ENCODE results near the gene PDE4A.

GRCh38 chr19:10518444-10519361 is 98.4 kb downstream of the PDE4A start:
- TF ChIP-seq CTCF (conservative IDR thresholded peaks at IDR 0.05; ENCODE audit: low read depth, low read length) (no peak), EZH2 (IDR thresholded peaks at IDR 0.05; ENCODE audit: low read length, unreplicated experiment) (no peak)
